AG04450 (cell line): ENCODE data around the gene ITPR3. TPM values are rescaled to one million over a fixed set of nuclear protein-coding genes. Genes with fewer than 3 reads are reported as not detected.
"Not testable (repeated sequence)": the region's sequence is repeated elsewhere in the genome, so short reads cannot be mapped to it uniquely, and the experiment has no call there.

Experiments
- CTCF ChIA-PET: fragments of 300-600, 350-600 bp; formaldehyde crosslinking; extraction: SDS; loops from one replicate; lab custom pipeline; 2022; ENCODE audit warnings: antibody characterized with exemption, inconsistent platforms; lab: Charles Lee
- POLR2A ChIA-PET: fragments of 350-600 bp; formaldehyde crosslinking; extraction: SDS; loops from one replicate; lab custom pipeline; 2021; ENCODE audit warnings: antibody characterized with exemption, inconsistent platforms; lab: Yijun Ruan, JAX
- DNase-seq: peaks from one replicate; pipeline ENCODE4 v3.0.0-alpha.2; 2011; ENCODE audit warnings: low read depth, low spot score
- H3K27ac ChIP-seq: one replicate; pipeline ENCODE4 v1.5.1; 2012; ENCODE audit warnings: low read depth, low read length, control low read depth
- H3K27me3 ChIP-seq: one replicate; pipeline ENCODE4 v1.6.0; 2012; ENCODE audit warnings: low read length; ENCODE audit not compliant: control insufficient read depth, insufficient read depth
- H3K4me3 ChIP-seq: 2 replicates; pipeline ENCODE4 v1.5.1; 2011; ENCODE audit warnings: mild to moderate bottlenecking, low read depth, low read length, control low read depth
- H3K9me3 ChIP-seq: 2 replicates; pipeline ENCODE4 v1.5.1; 2012; ENCODE audit warnings: low read length; ENCODE audit not compliant: control insufficient read depth, insufficient read depth
- CTCF ChIP-seq: IDR thresholded peaks from 2 replicates; pipeline ENCODE4 v1.5.1; 2011; ENCODE audit warnings: low read depth, low read length, control low read depth, inconsistent platforms
- polyA plus RNA-seq: library from polyadenylated mRNA; depleted of rRNA; stranded (reverse); fragments of >200 nt; gene quantifications from 2 replicates; pipeline ENCODE4 v1.2.3, GENCODE V29; 2011

The ITPR3 gene
- polyA plus RNA-seq, 1 experiment = 4.4 TPM

- Histone ChIP-seq H3K27ac (no peak overlapping the region), H3K27me3 (no peaks in the 10 kb centered on the region), H3K4me3 (no peak overlapping the region), H3K9me3 (no peaks in the 10 kb centered on the region; the same call in 1 of the 2 replicates)
- DNase-seq = no peak
- POLR2A ChIA-PET = no interaction called here
- CTCF ChIA-PET = interaction anchor here (1.3 to 1.9 kb wide), 4 partner anchors 15 to 564 kb away, joined by 4 to 8 read pairs (median 6); partner anchors contain the start of gene UQCC2
- no peak for TF ChIP-seq CTCF
Measured at GRCh38 chr6:33592280-33592594, 28.9 kb upstream of the ITPR3 start.

GRCh38 chr6:33592595-33593413, 28.3 kb upstream of the ITPR3 start:
- no peak overlapping the region for H3K4me3 ChIP-seq
- no peaks in the 10 kb centered on the region for H3K27me3 ChIP-seq
- no peak for DNase-seq
- no peak for TF ChIP-seq CTCF
- CTCF ChIA-PET = interaction anchor here (1.3 to 1.9 kb wide), 4 partner anchors 14 to 563 kb away, joined by 4 to 8 read pairs (median 6); partner anchors contain the start of gene UQCC2
- POLR2A ChIA-PET = no interaction called here
- no peaks in the 10 kb centered on the region; the same call in 1 of the 2 replicates for H3K9me3 ChIP-seq
- no peak overlapping the region for H3K27ac ChIP-seq

- Histone ChIP-seq H3K27ac (no peak overlapping the region), H3K9me3 (no peaks in the 10 kb centered on the region; the same call in 1 of the 2 replicates), H3K4me3 (no peak overlapping the region), H3K27me3 (no peaks in the 10 kb centered on the region)
- no peak for DNase-seq
- no peak for TF ChIP-seq CTCF
- POLR2A ChIA-PET = no interaction called here
- CTCF ChIA-PET = interaction anchor here (1.6 kb wide), 1 partner anchor 14 kb away, joined by 4 read pairs; the partner anchor contains the start of gene BAK1
Measured at GRCh38 chr6:33593414-33593727, 27.8 kb upstream of the ITPR3 start.

DNA sequence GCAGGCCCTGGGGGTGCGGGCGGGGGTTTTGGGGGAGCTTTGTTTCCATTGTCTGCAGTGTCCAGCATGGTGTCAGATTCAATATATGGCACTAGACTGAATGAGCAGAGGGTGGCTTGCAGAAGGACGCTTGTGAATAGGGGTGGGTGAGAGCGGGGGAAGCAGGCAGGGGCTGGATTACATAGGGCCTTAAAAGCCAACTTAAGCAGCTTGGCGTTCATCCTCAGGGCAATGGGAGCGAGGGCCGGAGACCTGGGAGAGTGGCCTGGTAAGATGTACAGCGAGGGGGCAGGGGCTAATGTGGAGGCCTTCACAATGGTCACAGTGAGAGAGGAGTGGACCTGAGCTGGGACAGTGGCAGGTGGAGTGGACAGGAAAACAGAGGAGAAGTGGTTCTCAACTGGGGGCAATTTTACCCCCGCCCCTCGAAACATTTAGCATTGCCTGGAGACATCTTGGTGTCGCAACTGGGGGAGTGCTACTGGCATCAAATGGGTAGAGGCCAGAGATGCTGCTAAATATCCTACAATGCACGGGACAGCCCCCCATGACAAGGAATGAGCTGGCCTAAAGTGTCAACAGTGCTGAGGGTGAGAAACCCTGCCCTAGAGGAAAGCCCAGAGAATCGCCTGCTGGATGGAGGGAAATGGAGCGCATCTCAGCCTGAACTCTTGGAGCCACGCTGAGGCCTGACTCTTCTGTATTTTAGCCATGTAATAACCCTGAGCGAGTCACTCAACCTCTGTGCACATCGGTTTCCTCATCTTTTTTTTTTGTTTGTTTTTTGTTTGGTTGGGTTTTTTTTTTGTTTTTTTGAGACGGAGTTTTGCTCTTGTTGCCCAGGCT, 25.9 kb upstream of the ITPR3 start:
- no peak for DNase-seq
- no peak overlapping the region for H3K27ac ChIP-seq
- CTCF ChIA-PET = interaction anchor here (1.0 to 1.6 kb wide), 4 partner anchors 16 to 116 kb away, joined by 3 to 4 read pairs (median 4); partner anchors contain the start of genes BAK1 and UQCC2
- no peak for TF ChIP-seq CTCF
- POLR2A ChIA-PET = no interaction called here
- H3K27me3 ChIP-seq = no peaks in the 10 kb centered on the region
- H3K9me3 ChIP-seq = no peaks in the 10 kb centered on the region; the same call in 1 of the 2 replicates
- H3K4me3 ChIP-seq = no peak overlapping the region

DNA sequence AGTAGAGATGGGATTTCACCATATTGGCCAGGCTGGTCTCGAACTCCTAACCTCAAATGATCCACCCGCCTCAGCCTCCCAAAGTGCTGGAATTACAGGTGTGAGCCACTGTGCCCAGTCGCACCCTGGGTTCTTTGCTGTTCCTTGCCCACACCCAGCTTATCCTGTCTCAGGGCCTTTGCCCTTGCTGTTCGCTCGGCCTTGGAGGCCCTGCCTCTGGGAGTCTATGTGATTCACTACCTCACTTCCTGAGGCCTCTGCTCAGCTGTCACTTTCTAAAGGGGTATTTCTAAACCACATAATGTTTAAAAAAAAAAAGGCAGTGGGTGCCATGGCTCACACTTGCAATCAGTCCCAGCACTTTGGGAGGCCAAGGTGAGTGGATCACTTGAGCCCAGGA, 24.2 kb upstream of the ITPR3 start:
- POLR2A ChIA-PET, H3K27me3 ChIP-seq, H3K9me3 ChIP-seq, H3K4me3 ChIP-seq, H3K27ac ChIP-seq, DNase-seq: not testable (repeated sequence)
- CTCF ChIA-PET = interaction anchor here (1.7 kb wide), 1 partner anchor 104 kb away, joined by 4 read pairs; no protein-coding TSS in a partner anchor
